Testis (tissue), 5 donors: ENCODE data around the gene PEX6. TPM values are rescaled to one million over a fixed set of nuclear protein-coding genes. Genes with fewer than 3 reads are reported as not detected.
A peak's percentile ranks its signal among the peaks of the same experiment; 100 is the strongest.

Experiments
- DNase-seq: peaks from one replicate; pipeline ENCODE4 v3.0.0-alpha.2; 2019
- H3K27ac ChIP-seq, 2 donors: fragments of 200-600 bp; sonication (generic); one replicate each; pipeline ENCODE4 v1.5.1; 2019
- H3K27me3 ChIP-seq: fragments of 200-600 bp; sonication (generic); one replicate; pipeline ENCODE4 v1.5.1; 2019
- H3K36me3 ChIP-seq: fragments of 200-600 bp; sonication (generic); one replicate; pipeline ENCODE4 v1.5.1; 2017; ENCODE audit warnings: low read depth; ENCODE audit errors: missing control alignments
- H3K4me1 ChIP-seq: fragments of 200-600 bp; sonication (generic); one replicate; pipeline ENCODE4 v1.5.1; 2019
- H3K4me3 ChIP-seq, 2 donors: fragments of 200-600 bp; sonication (generic); one replicate each; pipeline ENCODE4 v1.5.1; 2017 to 2019
- H3K9me3 ChIP-seq: fragments of 200-600 bp; sonication (generic); one replicate; pipeline ENCODE4 v1.5.1; 2017
- POLR2A ChIP-seq: fragments of 450-650 bp; IDR thresholded peaks from one replicate; pipeline ENCODE4 v1.6.1; 2017; ENCODE audit warnings: antibody characterized with exemption, mild to moderate bottlenecking, moderate library complexity
- WGBS, 2 donors: methylation state at CpG; one replicate each; pipeline ENCODE4 v1.1.5; 2018; 5-methylcytosine and 5-hydroxymethylcytosine counted together
- intact Hi-C: fragments of 100-400 bp; cut with DNase I; formaldehyde crosslinking; loops from one replicate; pipeline ENCODE4 v1.15.1; 2023; ENCODE audit warnings: low total_unique reads
- long read RNA-seq, 2 donors: transcript quantifications; one replicate each; lab custom pipeline, GENCODE V29; 2026
- polyA plus RNA-seq: library from polyadenylated mRNA; stranded (reverse); fragments of 350-450 nt; fragmentation: Illumina TruSeq; extraction: RNeasy Lipid Tissue Mini Kit (QIAGEN cat#74804); gene quantifications from one replicate; pipeline ENCODE4 v1.2.3, GENCODE V29; 2014; ENCODE audit warnings: low read depth, low replicate concordance; ENCODE audit not compliant: insufficient read depth
- total RNA-seq, 2 donors: library from RNA; depleted of rRNA; stranded (reverse); fragments of >200 nt; gene quantifications; one replicate each; pipeline ENCODE4 v1.2.3, GENCODE V29; 2016
- TF ChIP-seq, protein P1 (sequence below), 3 experiments: fragments of 450-650 bp in 2 of 3; fragments of 200-600 bp in 1 of 3; sonication (generic) in 1 of 3; IDR thresholded peaks; one replicate each; pipeline ENCODE4 v1.5.1; 2016 to 2019; ENCODE audit warnings: antibody characterized with exemption in 3 of 3, mild to moderate bottlenecking in 2 of 3, moderate library complexity in 1 of 3

The PEX6 gene, protein sequence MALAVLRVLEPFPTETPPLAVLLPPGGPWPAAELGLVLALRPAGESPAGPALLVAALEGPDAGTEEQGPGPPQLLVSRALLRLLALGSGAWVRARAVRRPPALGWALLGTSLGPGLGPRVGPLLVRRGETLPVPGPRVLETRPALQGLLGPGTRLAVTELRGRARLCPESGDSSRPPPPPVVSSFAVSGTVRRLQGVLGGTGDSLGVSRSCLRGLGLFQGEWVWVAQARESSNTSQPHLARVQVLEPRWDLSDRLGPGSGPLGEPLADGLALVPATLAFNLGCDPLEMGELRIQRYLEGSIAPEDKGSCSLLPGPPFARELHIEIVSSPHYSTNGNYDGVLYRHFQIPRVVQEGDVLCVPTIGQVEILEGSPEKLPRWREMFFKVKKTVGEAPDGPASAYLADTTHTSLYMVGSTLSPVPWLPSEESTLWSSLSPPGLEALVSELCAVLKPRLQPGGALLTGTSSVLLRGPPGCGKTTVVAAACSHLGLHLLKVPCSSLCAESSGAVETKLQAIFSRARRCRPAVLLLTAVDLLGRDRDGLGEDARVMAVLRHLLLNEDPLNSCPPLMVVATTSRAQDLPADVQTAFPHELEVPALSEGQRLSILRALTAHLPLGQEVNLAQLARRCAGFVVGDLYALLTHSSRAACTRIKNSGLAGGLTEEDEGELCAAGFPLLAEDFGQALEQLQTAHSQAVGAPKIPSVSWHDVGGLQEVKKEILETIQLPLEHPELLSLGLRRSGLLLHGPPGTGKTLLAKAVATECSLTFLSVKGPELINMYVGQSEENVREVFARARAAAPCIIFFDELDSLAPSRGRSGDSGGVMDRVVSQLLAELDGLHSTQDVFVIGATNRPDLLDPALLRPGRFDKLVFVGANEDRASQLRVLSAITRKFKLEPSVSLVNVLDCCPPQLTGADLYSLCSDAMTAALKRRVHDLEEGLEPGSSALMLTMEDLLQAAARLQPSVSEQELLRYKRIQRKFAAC
- 10 to 100 TPM; 22.5 to 50.4 TPM for total RNA-seq
- polyA plus RNA-seq: 15.3 TPM
- long read RNA-seq, donor 1, transcript PEX6-202 (17 exons, 3,478 nt): major isoform, 7 of 7 reads
- long read RNA-seq, donor 1, partial matches to known transcripts: 0 of 7 reads
- long read RNA-seq, donor 1, other reads (novel, unspliced or antisense): 0 of 7 reads
- long read RNA-seq, donor 2, partial matches to known transcripts: 0 of 4 reads
- long read RNA-seq, donor 2, other reads (novel, unspliced or antisense): 0 of 4 reads

DNA sequence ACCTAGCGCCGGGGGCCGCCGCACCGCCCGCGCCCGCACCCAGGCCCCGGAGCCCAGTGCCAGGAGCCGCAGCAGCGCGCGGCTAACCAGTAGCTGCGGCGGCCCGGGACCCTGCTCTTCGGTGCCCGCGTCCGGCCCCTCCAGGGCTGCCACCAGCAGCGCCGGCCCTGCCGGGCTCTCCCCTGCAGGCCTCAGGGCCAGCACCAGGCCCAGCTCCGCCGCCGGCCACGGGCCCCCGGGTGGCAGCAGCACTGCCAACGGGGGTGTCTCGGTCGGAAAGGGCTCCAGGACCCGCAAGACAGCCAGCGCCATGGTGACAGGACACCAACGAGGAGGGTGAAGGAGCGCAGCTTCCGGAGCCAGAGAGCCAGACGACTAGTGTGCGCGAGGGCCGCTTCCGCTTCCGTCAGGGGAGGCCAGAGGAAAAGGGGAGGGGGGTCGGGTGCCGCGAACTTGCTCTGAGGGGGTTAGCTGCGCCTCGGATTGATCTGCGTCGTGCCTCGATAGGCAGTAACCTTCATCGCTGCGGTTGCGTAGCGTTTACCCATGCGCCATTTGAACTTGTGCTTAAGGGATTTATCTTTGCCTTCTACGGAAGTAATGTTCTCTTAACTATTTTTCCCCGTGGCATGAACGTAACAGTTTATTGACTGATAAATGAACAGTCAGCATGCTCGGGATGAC, at the start of gene PEX6:
Gene PEX6 (minus strand): TSS at position 343 of the 684 bp plus-strand sequence. CDS start 31 bp downstream, at position 312.
- no peaks in the 10 kb centered on the region for H3K36me3 ChIP-seq
- peak within 1 kb of the TSS; percentile 89 to 90 for H3K4me3 ChIP-seq
- WGBS, 2 donors: 0 to 1% methylated on average over 24 to 53 of the region's 59 CpGs
- peak; percentile 91 for DNase-seq
- TF ChIP-seq, protein P1, sequence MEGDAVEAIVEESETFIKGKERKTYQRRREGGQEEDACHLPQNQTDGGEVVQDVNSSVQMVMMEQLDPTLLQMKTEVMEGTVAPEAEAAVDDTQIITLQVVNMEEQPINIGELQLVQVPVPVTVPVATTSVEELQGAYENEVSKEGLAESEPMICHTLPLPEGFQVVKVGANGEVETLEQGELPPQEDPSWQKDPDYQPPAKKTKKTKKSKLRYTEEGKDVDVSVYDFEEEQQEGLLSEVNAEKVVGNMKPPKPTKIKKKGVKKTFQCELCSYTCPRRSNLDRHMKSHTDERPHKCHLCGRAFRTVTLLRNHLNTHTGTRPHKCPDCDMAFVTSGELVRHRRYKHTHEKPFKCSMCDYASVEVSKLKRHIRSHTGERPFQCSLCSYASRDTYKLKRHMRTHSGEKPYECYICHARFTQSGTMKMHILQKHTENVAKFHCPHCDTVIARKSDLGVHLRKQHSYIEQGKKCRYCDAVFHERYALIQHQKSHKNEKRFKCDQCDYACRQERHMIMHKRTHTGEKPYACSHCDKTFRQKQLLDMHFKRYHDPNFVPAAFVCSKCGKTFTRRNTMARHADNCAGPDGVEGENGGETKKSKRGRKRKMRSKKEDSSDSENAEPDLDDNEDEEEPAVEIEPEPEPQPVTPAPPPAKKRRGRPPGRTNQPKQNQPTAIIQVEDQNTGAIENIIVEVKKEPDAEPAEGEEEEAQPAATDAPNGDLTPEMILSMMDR (IDR thresholded peaks at IDR 0.05): no peak
- no peak for TF ChIP-seq POLR2A
- peaks cover 14% of the 10 kb centered on the region for H3K4me1 ChIP-seq
- H3K9me3 ChIP-seq: no peaks in the 10 kb centered on the region
- intact Hi-C loops: no loop called here
- peak within 1 kb of the TSS; percentile 84 to 86 for H3K27ac ChIP-seq
- H3K27me3 ChIP-seq: no peaks in the 10 kb centered on the region

DNA sequence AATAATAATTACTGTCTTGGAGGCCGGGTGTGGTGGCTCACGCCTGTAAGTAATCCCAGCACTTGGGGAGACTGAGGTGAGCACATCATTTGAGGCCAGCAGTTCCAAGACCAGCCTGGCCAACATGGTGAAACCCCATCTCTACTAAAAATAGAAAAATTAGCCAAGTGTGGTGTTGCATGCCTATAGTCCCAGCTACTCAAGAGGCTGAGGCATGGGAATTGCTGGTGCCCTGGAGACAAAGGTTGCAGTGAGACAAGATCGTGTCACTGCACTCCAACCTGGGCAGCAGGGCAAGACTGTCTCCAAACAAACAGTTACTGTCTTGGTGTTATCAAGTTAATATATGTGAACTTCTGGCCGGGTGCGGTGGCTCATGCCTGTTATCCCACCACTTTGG, 47.4 kb upstream of the PEX6 start:
- intact Hi-C loops: no loop called here
- Histone ChIP-seq H3K27me3 (no peaks in the 10 kb centered on the region), H3K4me1 (no peaks in the 10 kb centered on the region), H3K9me3 (no peaks in the 10 kb centered on the region), H3K27ac (no peak overlapping the region), H3K4me3 (no peak overlapping the region), H3K36me3 (no peaks in the 10 kb centered on the region)
- TF ChIP-seq, protein P1 (IDR thresholded peaks at IDR 0.05): no peak
- TF ChIP-seq POLR2A: no peak
- 88 to 92% methylated on average over 5 of the region's 5 CpGs for WGBS, 2 donors
- no peak for DNase-seq

DNA sequence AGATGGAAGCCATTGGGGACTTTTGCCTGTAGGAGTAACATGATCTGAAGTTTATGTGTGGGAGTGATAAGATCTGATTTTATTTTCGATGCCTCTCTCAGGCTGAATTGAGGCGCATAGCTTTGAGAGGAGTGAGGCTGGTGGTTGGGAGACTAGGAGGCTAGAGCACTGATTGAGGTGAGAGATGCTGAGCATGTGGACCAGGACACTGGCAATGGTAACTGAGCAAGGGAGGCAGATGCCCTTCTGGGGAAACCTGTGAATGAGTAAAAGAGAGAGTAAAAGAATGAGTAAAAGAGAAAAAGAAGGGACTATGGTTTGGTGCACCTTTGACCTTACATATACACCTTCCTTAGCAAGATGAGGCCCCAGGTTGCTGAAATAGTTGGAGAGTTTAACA, 45.5 kb upstream of the PEX6 start:
- Histone ChIP-seq H3K27ac (no peak overlapping the region), H3K9me3 (no peaks in the 10 kb centered on the region), H3K27me3 (no peaks in the 10 kb centered on the region), H3K4me1 (peaks cover 5% of the 10 kb centered on the region), H3K4me3 (no peak overlapping the region), H3K36me3 (no peaks in the 10 kb centered on the region)
- 77% methylated on average over 2 of the region's 2 CpGs for WGBS, 2 donors
- no peak for DNase-seq
- TF ChIP-seq, protein P1 (IDR thresholded peaks at IDR 0.05): no peak
- TF ChIP-seq POLR2A: no peak
- intact Hi-C loops: no loop called here

DNA sequence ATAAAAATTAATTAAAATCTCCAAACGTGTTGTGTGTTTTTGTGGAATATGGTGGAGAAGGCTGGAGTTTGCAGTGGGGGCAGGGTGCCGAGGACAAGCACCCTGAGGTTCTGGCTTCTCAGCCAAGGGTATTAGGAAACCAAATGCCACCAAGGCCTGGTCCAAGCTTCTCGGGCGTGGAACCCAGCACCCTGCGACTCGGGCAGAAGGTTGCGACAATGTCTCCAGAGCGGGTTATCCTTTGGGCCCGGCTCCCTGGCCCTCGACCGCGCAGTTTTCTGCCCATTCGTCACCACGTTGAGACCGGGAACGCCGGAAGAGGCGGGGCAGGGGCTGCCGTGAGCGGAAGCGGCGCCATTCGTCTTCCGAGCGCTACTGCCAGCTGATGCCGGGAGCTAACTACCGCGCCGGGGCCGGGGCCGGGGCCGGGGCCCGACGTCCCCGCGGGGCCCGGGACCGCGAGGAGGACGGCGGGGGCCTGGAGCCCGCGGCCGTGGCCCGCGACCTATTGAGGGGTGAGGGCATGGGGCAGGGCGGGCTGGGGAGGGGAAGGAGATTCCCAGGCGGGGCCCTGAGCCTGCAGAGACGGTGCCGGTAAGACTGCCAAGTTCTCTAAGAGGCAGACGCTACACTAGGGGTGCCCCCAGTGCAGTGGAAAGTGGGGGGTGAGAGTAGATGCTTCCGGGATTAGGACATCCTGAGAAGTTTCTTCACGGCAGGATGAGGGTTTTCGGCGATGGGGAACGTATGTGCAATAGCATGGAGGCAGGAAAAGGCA, 42.5 kb upstream of the PEX6 start, which contains the start of gene RRP36:
Gene RRP36 (plus strand): TSS at position 354 of the 778 bp plus-strand sequence. CDS start 32 bp downstream, at position 386.
- intact Hi-C loops: no loop called here
- Histone ChIP-seq H3K36me3 (no peaks in the 10 kb centered on the region), H3K9me3 (no peaks in the 10 kb centered on the region), H3K27me3 (no peaks in the 10 kb centered on the region), H3K27ac (peak within 1 kb of the TSS; percentile 40 to 88), H3K4me1 (peaks cover 11% of the 10 kb centered on the region), H3K4me3 (peak within 1 kb of the TSS; percentile 84 to 92)
- WGBS, 2 donors: 0 to 1% methylated on average over 6 to 56 of the region's 56 CpGs
- TF ChIP-seq, protein P1 (IDR thresholded peaks at IDR 0.05): no peak
- TF ChIP-seq POLR2A: no peak
- DNase-seq: peak; percentile 89
